A673 (cell line): Measurements from ENCODE around the gene PROSER2. TPM values are rescaled to one million over a fixed set of nuclear protein-coding genes. Genes with fewer than 3 reads are reported as not detected.

Experiments
- BruUV-seq: library from RNA; stranded (reverse); fragments of 400-500 nt; replicated peaks from 2 replicates; lab custom pipeline; 2021; lab: Mats Ljungman, UMichigan
- CTCF ChIA-PET: fragments of 300-600 bp; sonication (Branson Sonifier 250); formaldehyde crosslinking; loops from one replicate; lab custom pipeline; 2022; ENCODE audit warnings: antibody characterized with exemption; lab: Charles Lee
- POLR2A ChIA-PET: fragments of 300-600 bp; sonication (Branson Sonifier 250); formaldehyde crosslinking; loops from one replicate; lab custom pipeline; 2022; ENCODE audit warnings: antibody characterized with exemption; ENCODE audit not compliant: low non-redundant PET; lab: Charles Lee
- DNase-seq: peaks from one replicate; pipeline ENCODE4 v3.0.0-alpha.2; 2015; ENCODE audit warnings: low spot score
- H3K27ac ChIP-seq: fragments of 200-600 bp; sonication (generic); 2 replicates; pipeline ENCODE4 v1.5.1; 2016; ENCODE audit warnings: mixed run types, low read depth, mild to moderate bottlenecking, mixed read lengths, antibody characterized with exemption, low read length; ENCODE audit not compliant: poor library complexity, severe bottlenecking
- H3K27me3 ChIP-seq: fragments of 200-600 bp; sonication (generic); replicated peaks from 2 replicates; pipeline ENCODE4 v1.6.1; 2017; ENCODE audit warnings: mixed run types, low read depth, mild to moderate bottlenecking, mixed read lengths, antibody characterized with exemption, low read length; ENCODE audit not compliant: insufficient read depth, poor library complexity
- H3K36me3 ChIP-seq: fragments of 200-600 bp; sonication (generic); 2 replicates; pipeline ENCODE4 v1.6.1; 2016; ENCODE audit warnings: mixed run types, mild to moderate bottlenecking, mixed read lengths, antibody characterized with exemption, low read length; ENCODE audit not compliant: insufficient read depth, poor library complexity, severe bottlenecking
- H3K4me1 ChIP-seq: fragments of 200-600 bp; sonication (generic); 2 replicates; pipeline ENCODE4 v1.6.1; 2017; ENCODE audit warnings: mixed run types, mild to moderate bottlenecking, mixed read lengths, antibody characterized with exemption, low read length; ENCODE audit not compliant: insufficient read depth, poor library complexity, severe bottlenecking
- H3K4me3 ChIP-seq: fragments of 200-600 bp; sonication (generic); 2 replicates; pipeline ENCODE4 v1.5.1; 2016; ENCODE audit warnings: low read depth, mixed run types, mild to moderate bottlenecking, mixed read lengths, low read length; ENCODE audit not compliant: poor library complexity, severe bottlenecking
- H3K9me3 ChIP-seq: fragments of 200-600 bp; sonication (generic); 2 replicates; pipeline ENCODE4 v1.6.1; 2016; ENCODE audit warnings: mixed run types, low read depth, mild to moderate bottlenecking, mixed read lengths, antibody characterized with exemption, low read length; ENCODE audit not compliant: poor library complexity, severe bottlenecking
- CTCF ChIP-seq: fragments of 300-800, 200-600 bp; sonication (generic); conservative IDR thresholded peaks from 2 replicates; pipeline ENCODE4 v1.5.1; 2017; ENCODE audit warnings: low read depth, mild to moderate bottlenecking, antibody characterized with exemption, low read length, moderate library complexity, mixed read lengths
- EZH2 ChIP-seq: fragments of 200-600 bp; sonication (generic); IDR thresholded peaks from 2 replicates; pipeline ENCODE4 v1.6.1; 2017; ENCODE audit warnings: borderline replicate concordance, low read depth, mild to moderate bottlenecking, mixed read lengths, antibody characterized with exemption, low read length; ENCODE audit not compliant: poor library complexity, severe bottlenecking
- intact Hi-C: fragments of 100-400 bp; cut with micrococcal nuclease; formaldehyde crosslinking; loops from one replicate; pipeline ENCODE4 v1.10.0; 2022; ENCODE audit not compliant: unreplicated experiment
- total RNA-seq: library from RNA; stranded (reverse); gene quantifications from 2 replicates; pipeline ENCODE4 v1.2.3, GENCODE V29; 2021

The PROSER2 gene
- total RNA-seq, 1 experiment from 2014 or later: 40.4 TPM

DNA sequence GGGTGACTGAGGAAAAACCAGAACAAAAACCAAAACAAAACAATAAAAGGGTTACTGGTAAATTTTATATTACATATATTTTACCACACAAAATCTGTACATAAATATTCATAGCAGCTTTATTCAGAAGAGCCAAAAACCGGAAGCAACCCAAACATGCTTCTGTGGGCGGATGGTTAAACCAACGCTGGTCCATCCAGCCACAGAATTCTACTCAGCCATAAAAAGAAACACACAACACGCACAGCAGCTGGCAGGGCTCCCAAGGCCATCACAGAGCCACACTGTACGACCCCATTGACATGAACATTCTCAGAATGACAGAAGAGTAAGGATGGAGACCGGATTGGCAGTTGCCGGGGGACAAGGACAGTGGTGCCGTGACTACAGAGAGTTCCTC, 83.6 kb downstream of the PROSER2 start:
- no peak for TF ChIP-seq CTCF
- no peaks in the 10 kb centered on the region for H3K36me3 ChIP-seq
- intact Hi-C loops: no loop called here
- no TSS peak for BruUV-seq
- POLR2A ChIA-PET: no interaction called here
- H3K27ac ChIP-seq: no peak overlapping the region
- DNase-seq: peak; percentile 23
- no peak overlapping the region for H3K4me3 ChIP-seq
- H3K27me3 ChIP-seq: no peaks in the 10 kb centered on the region
- CTCF ChIA-PET: no interaction called here
- H3K4me1 ChIP-seq: peaks cover 6% of the 10 kb centered on the region
- H3K9me3 ChIP-seq: no peaks in the 10 kb centered on the region

DNA sequence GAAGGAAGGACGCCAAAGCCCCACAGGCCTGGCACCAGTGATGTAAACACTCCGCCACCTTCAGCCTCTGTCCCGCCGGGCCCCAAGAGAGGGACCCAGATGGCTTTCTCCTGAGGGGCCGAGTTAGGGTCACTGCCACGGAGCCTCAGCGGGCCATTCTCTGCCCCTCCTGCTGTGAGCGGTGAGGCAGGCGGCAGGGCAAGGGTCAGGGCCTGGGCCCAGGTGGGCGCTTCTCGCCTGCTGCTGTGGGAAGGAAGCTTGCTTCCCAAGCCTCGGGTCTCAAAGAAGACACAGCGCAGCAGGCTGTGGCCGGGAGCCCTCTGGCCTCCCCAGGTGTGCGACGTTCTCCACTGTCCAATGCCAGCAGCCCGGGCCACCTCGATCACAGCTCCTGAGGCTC, 84.8 kb downstream of the PROSER2 start:
- no peak overlapping the region for H3K27ac ChIP-seq
- intact Hi-C loops: no loop called here
- DNase-seq: no peak
- no peaks in the 10 kb centered on the region for H3K27me3 ChIP-seq
- CTCF ChIA-PET: no interaction called here
- no peaks in the 10 kb centered on the region for H3K9me3 ChIP-seq
- H3K4me1 ChIP-seq: peaks cover 6% of the 10 kb centered on the region
- no peak overlapping the region for H3K4me3 ChIP-seq
- POLR2A ChIA-PET: no interaction called here
- TF ChIP-seq CTCF: no peak
- BruUV-seq: no TSS peak
- H3K36me3 ChIP-seq: no peaks in the 10 kb centered on the region

GRCh38 chr10:11908536-11908935, 85.4 kb downstream of the PROSER2 start:
- ChIA-PET CTCF (no interaction called here), POLR2A (no interaction called here)
- no TSS peak for BruUV-seq
- intact Hi-C loops: no loop called here
- TF ChIP-seq EZH2 (no peak), CTCF (no peak)
- H3K36me3 ChIP-seq: no peaks in the 10 kb centered on the region
- no peak overlapping the region for H3K4me3 ChIP-seq
- H3K27me3 ChIP-seq: no peaks in the 10 kb centered on the region
- no peaks in the 10 kb centered on the region for H3K9me3 ChIP-seq
- H3K4me1 ChIP-seq: peaks cover 6% of the 10 kb centered on the region
- H3K27ac ChIP-seq: no peak overlapping the region
- no peak for DNase-seq
